HG02678 (cell line): Measurements from ENCODE around the gene RGS4.
"Not testable (repeated sequence)": the region's sequence is repeated elsewhere in the genome, so short reads cannot be mapped to it uniquely, and the experiment has no call there.

Source experiments
- ATAC-seq: cut with Tn5 transposase; IDR thresholded peaks from one replicate; pipeline ENCODE4 v1.9.1; 2021; ENCODE audit warnings: mild to moderate bottlenecking, moderate library complexity; ENCODE audit not compliant: unreplicated experiment

The RGS4 gene

GRCh38 chr1:163066686-163067085 lies 2.5 kb upstream of the RGS4 start:
- ATAC-seq, result no peak

GRCh38 chr1:163068716-163069115 lies 445 bp upstream of the RGS4 start:
- ATAC-seq, result no peak

GRCh38 chr1:163069655-163070277 lies 605 bp downstream of the RGS4 start:
- no peak for ATAC-seq

- ATAC-seq, result peak; percentile 84
Measured at GRCh38 chr1:163071405-163072255, 2.5 kb downstream of the RGS4 start.

- ATAC-seq, result no peak
Measured at GRCh38 chr1:163072658-163073057, 3.5 kb downstream of the RGS4 start.

- ATAC-seq, result no peak
Measured at GRCh38 chr1:163074004-163074403, 4.8 kb downstream of the RGS4 start.

GRCh38 chr1:163074716-163075284 lies 5.6 kb downstream of the RGS4 start:
- no peak for ATAC-seq

GRCh38 chr1:163076044-163076443 lies 6.9 kb downstream of the RGS4 start:
- ATAC-seq, result no peak

- no peak for ATAC-seq
Measured at GRCh38 chr1:163076446-163076845, 7.3 kb downstream of the RGS4 start.

- ATAC-seq, result no peak
Measured at GRCh38 chr1:163076981-163077761, 8.0 kb downstream of the RGS4 start.

- no peak for ATAC-seq
Measured at GRCh38 chr1:163082971-163083370, 13.8 kb downstream of the RGS4 start.

- no peak for ATAC-seq
Measured at GRCh38 chr1:163083690-163084089, 14.5 kb downstream of the RGS4 start.

- ATAC-seq, result no peak
Measured at GRCh38 chr1:163084330-163084729, 15.2 kb downstream of the RGS4 start.

- ATAC-seq, result no peak
Measured at GRCh38 chr1:163085041-163085903, 16.1 kb downstream of the RGS4 start.

- no peak for ATAC-seq
Measured at GRCh38 chr1:163085904-163086268, 16.7 kb downstream of the RGS4 start.

GRCh38 chr1:163089117-163089516 lies 20.0 kb downstream of the RGS4 start:
- not testable (repeated sequence) for ATAC-seq

- ATAC-seq, result no peak
Measured at GRCh38 chr1:163090321-163090945, 21.3 kb downstream of the RGS4 start.

GRCh38 chr1:163093169-163093568 lies 24.0 kb downstream of the RGS4 start:
- no peak for ATAC-seq

GRCh38 chr1:163093579-163093978 lies 24.4 kb downstream of the RGS4 start:
- no peak for ATAC-seq

GRCh38 chr1:163094182-163094581 lies 25.0 kb downstream of the RGS4 start:
- no peak for ATAC-seq
